22Rv1 (cell line): ENCODE data around the gene SPAG17.
A peak's percentile ranks its signal among the peaks of the same experiment; 100 is the strongest.

Experiments used
- H3K27ac ChIP-seq: fragments of 450-650 bp; 2 replicates; pipeline ENCODE4 v1.5.1; 2017
- CTCF ChIP-seq: fragments of 450-650 bp; IDR thresholded peaks from 2 replicates; pipeline ENCODE4 v1.5.1; 2017; ENCODE audit warnings: mild to moderate bottlenecking
- ZFX ChIP-seq: fragments of 450-650 bp; IDR thresholded peaks from 2 replicates; pipeline ENCODE4 v1.6.1; 2017; ENCODE audit warnings: antibody characterized with exemption, borderline replicate concordance

Gene SPAG17

GRCh38 chr1:118116401-118116800 lies 68.6 kb downstream of the SPAG17 start:
- H3K27ac ChIP-seq, result peak overlapping the region; percentile 93
- TF ChIP-seq CTCF, result no peak
- no peak for TF ChIP-seq ZFX

GRCh38 chr1:118115567-118116295 lies 69.3 kb downstream of the SPAG17 start:
- TF ChIP-seq CTCF (no peak), ZFX (no peak)
- H3K27ac ChIP-seq, result peak overlapping the region; percentile 93

GRCh38 chr1:118113261-118113660 lies 71.8 kb downstream of the SPAG17 start:
- no peak for TF ChIP-seq ZFX
- TF ChIP-seq CTCF, result no peak
- H3K27ac ChIP-seq, result peak overlapping the region; percentile 93

- no peak for TF ChIP-seq CTCF
- H3K27ac ChIP-seq, result peak overlapping the region; percentile 93
Measured at GRCh38 chr1:118110580-118110979, 74.4 kb downstream of the SPAG17 start.

GRCh38 chr1:118104951-118105350 lies 80.1 kb downstream of the SPAG17 start:
- no peak for TF ChIP-seq ZFX
- TF ChIP-seq CTCF, result no peak
- H3K27ac ChIP-seq, result peak overlapping the region; percentile 22; the same call in 1 of the 2 replicates

- TF ChIP-seq CTCF (no peak), ZFX (no peak)
- peak overlapping the region; percentile 93 for H3K27ac ChIP-seq
Measured at GRCh38 chr1:118102445-118102844, 82.6 kb downstream of the SPAG17 start.

- H3K27ac ChIP-seq, result peak overlapping the region; percentile 93
- TF ChIP-seq CTCF, result no peak
- no peak for TF ChIP-seq ZFX
Measured at GRCh38 chr1:118101999-118102398, 83.0 kb downstream of the SPAG17 start.
